Natural killer cell treated with Interleukin-12 subunit alpha and Interleukin-12 subunit beta and Interleukin-15 and Interleukin-18, amount 100 ng/mL, for 72 hours (primary cell): ENCODE data around the gene HOXA2. TPM values are rescaled to one million over a fixed set of nuclear protein-coding genes. Genes with fewer than 3 reads are reported as not detected.

ENCODE experiments used
- ATAC-seq, 2 donors: fragments of 150-1000 bp; cut with Tn5 transposase in 1 of 2; sonication (Bioruptor Pico), chemical (Tn5 transposase) in 1 of 2; 2 replicates each; pipeline ENCODE4 v1.10.0; 2021
- DNase-seq: peaks from one replicate; pipeline ENCODE4 v3.0.0; 2022; ENCODE audit warnings: low spot score
- H3K27ac Mint-ChIP-seq, 2 donors: 1 replicate in 1 of 2; 2 replicates in 1 of 2; pipeline ENCODE4 v1.8.0; 2022; ENCODE audit warnings: mixed read lengths in 2 of 2, mild to moderate bottlenecking in 1 of 2, moderate library complexity in 1 of 2
- H3K27me3 Mint-ChIP-seq, 2 donors: 1 replicate in 1 of 2; 2 replicates in 1 of 2; pipeline ENCODE4 v1.8.0; 2022; ENCODE audit warnings: mixed read lengths in 2 of 2
- H3K36me3 Mint-ChIP-seq: one replicate; pipeline ENCODE4 v1.8.0; 2022; ENCODE audit warnings: mixed read lengths
- H3K4me1 Mint-ChIP-seq, 2 donors: 1 replicate in 1 of 2; 2 replicates in 1 of 2; pipeline ENCODE4 v1.8.0; 2022; ENCODE audit warnings: low read depth in 2 of 2, mixed read lengths in 2 of 2, mild to moderate bottlenecking in 1 of 2
- H3K4me3 Mint-ChIP-seq: one replicate; pipeline ENCODE4 v1.8.0; 2022; ENCODE audit warnings: mixed read lengths
- H3K9me3 Mint-ChIP-seq: 2 replicates; pipeline ENCODE4 v1.8.0; 2022; ENCODE audit warnings: mixed read lengths
- total RNA-seq, 2 donors: library from RNA; stranded (reverse); gene quantifications; one replicate each; pipeline ENCODE4 v1.2.3, GENCODE V29; 2022

Gene HOXA2
- total RNA-seq, 2 donors from 2014 or later = not detected

DNA sequence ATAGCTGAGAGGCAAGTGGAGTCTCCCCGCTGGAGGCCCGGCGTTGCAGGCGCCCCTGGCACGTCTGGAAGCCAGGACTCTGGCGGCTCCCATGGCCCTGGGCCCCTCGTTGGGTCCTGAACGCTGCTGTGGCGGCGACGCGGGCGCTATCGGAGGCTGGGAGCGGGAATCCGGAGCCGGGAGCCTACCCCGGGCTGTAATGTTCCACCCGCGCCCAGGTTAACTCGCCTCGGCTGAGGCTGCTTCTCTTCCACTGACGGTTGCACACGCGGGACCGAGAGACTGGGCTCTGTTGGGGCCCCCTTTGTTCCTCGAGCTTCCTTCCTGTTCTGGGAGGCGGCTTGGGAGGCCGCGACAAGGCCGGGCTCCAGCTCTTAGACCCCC, 42.3 kb upstream of the HOXA2 start:
- no peaks in the 10 kb centered on the region for H3K9me3 Mint-ChIP-seq
- peaks cover 32 to 45% of the 10 kb centered on the region in 2 donors for H3K27me3 Mint-ChIP-seq
- H3K36me3 Mint-ChIP-seq = no peaks in the 10 kb centered on the region
- DNase-seq (no peak), ATAC-seq (no peak)
- H3K27ac Mint-ChIP-seq = no peak overlapping the region
- H3K4me3 Mint-ChIP-seq = no peak overlapping the region
- peaks cover 11 to 13% of the 10 kb centered on the region in 2 donors for H3K4me1 Mint-ChIP-seq

DNA sequence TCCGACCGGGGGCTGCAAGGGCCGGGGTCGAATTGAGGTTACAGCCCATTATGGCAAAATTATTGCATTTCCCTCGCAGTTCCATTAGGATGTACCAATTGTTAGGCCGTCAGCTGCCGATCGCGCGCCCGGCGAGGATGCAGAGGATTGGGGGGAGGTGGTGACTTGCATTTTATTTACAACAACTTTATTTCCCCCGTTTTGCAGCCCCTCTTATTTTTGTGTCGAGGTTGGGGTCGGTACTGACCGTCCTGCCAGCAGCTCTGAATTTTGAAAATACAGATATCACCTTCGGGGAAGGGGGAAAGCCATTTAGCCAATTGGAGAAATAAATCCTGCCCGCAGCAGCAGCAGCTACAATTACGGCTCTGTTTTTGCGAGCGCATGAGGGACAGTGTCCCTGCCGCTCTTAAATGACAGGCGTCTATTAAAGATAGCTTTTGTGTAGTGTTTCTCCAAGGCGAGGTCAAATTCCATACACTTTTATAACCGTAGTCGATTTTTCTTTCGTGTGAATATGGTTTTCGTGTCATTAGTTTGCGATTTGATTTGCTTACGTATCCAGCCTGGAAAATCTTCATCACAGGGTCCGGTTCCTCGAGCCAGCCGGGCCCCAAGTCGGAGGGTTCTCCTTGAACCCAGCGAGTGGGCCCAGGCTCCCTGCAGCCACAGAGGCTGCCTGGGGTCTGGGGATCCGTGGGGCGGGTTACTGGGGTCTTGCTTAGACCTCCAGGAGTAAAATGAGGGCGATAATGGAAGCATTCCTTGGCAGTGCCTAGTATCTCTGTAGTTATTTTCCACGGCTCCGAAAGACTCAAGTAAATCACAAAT, 41.7 kb upstream of the HOXA2 start:
- DNase-seq = no peak
- H3K27me3 Mint-ChIP-seq = peaks cover 32 to 45% of the 10 kb centered on the region in 2 donors
- peaks cover 11 to 13% of the 10 kb centered on the region in 2 donors for H3K4me1 Mint-ChIP-seq
- ATAC-seq = no peak
- no peaks in the 10 kb centered on the region for H3K9me3 Mint-ChIP-seq
- H3K36me3 Mint-ChIP-seq = no peaks in the 10 kb centered on the region
- no peak overlapping the region for H3K27ac Mint-ChIP-seq
- no peak overlapping the region for H3K4me3 Mint-ChIP-seq

DNA sequence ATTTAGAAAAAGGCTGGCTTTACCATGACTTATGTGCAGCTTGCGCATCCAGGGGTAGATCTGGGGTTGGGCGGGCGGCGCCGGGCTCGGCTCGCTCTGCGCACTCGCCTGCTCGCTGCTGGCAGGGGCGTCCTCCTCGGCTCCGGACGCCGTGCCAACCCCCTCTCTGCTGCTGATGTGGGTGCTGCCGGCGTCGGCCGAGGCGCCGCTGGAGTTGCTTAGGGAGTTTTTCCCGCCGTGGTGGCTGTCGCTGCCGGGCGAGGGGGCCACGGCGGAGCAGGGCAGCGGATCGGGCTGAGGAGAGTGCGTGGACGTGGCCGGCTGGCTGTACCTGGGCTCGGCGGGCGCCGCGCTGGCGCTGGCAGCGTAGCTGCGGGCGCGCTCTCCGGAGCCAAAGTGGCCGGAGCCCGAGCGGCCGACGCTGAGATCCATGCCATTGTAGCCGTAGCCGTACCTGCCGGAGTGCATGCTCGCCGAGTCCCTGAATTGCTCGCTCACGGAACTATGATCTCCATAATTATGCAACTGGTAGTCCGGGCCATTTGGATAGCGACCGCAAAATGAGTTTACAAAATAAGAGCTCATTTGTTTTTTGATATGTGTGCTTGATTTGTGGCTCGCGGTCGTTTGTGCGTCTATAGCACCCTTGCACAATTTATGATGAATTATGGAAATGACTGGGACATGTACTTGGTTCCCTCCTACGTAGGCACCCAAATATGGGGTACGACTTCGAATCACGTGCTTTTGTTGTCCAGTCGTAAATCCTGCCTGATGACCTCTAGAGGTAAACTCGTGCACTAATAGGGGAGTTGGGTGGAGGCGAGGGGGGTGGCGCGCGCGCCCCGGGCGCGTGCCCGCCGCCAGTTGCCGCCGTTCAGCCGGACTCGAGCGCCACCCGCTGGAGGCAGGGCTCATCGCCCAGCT, 40.8 kb upstream of the HOXA2 start, which contains the start of gene HOXA5:
HOXA5 (minus strand) TSS at position 659 of the 927 bp plus-strand sequence; CDS start at position 585, 74 bp downstream.
- H3K27me3 Mint-ChIP-seq = peaks cover 32 to 42% of the 10 kb centered on the region in 2 donors
- no peak for DNase-seq

DNA sequence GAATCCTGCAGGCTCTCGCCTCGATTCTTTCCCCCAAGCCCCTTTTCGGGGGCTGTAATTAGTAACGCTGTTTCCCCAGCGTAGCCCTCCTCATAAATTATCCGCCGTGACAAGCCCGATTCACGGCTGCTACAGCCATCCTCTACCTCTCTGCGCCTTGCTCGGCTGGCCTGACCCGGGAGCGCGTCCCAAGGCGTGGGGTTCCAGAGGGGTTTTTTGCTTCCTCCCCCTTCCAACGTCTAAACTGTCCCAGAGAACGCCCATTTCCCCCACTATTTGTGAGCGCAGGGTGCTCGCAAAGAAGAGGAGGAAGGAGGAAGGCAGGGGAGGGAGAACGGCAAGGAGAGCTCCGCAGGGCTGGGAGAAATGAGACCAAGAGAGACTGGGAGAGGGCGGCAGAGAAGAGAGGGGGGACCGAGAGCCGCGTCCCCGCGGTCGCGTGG, 40.1 kb upstream of the HOXA2 start:
- Mint-ChIP-seq H3K9me3 (no peaks in the 10 kb centered on the region), H3K27me3 (peaks cover 33 to 42% of the 10 kb centered on the region in 2 donors), H3K36me3 (no peaks in the 10 kb centered on the region), H3K4me1 (peaks cover 8 to 11% of the 10 kb centered on the region in 2 donors), H3K27ac (no peak overlapping the region), H3K4me3 (peak overlapping the region; percentile 82)
- no peak for ATAC-seq
- DNase-seq = no peak

More for the DNA sequence above, 40.8 kb upstream of the HOXA2 start, which contains the start of gene HOXA5:
- Mint-ChIP-seq H3K27ac (no peak within 1 kb of the TSS), H3K4me3 (peak within 1 kb of the TSS; percentile 82), H3K36me3 (no peaks in the 10 kb centered on the region), H3K4me1 (peaks cover 11% of the 10 kb centered on the region in 2 donors), H3K9me3 (no peaks in the 10 kb centered on the region)
- peak; percentile 67 to 80 for ATAC-seq

DNA sequence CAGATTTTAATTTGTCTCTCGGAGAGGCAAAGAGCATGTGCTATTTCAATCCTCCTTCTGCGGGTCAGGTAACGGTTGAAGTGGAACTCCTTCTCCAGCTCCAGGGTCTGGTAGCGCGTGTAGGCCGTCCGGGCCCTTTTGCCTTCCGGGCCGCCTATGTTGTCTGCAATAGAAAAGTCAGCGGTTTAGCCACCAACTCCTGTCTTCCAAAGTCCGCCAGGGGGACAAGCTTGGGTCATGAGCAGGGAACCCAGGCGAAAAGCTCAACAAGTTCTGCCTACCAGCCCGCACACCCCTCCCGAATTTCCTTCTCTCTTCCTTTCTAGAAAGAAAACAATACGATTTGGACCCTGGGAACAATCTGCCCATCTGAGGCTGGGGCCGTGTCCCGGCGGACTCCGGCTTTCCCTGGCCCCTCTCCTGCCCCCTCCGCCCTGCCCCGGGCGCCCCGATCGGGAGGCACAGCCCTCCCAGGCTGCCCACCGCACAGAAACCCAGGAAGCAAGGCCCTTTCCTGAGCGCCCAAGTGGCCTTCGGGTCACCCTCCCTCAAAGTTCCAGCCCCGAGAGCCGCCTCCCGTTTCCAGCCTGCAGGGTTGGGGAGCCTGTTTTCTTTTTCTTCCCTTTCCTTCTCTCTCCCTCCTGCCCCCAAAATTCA, 39.6 kb upstream of the HOXA2 start:
- no peak for DNase-seq
- Mint-ChIP-seq H3K4me1 (peaks cover 7% of the 10 kb centered on the region in 2 donors), H3K27ac (no peak overlapping the region), H3K9me3 (no peaks in the 10 kb centered on the region), H3K4me3 (peak overlapping the region; percentile 82), H3K27me3 (peaks cover 32 to 41% of the 10 kb centered on the region in 2 donors), H3K36me3 (no peaks in the 10 kb centered on the region)
- no peak for ATAC-seq

DNA sequence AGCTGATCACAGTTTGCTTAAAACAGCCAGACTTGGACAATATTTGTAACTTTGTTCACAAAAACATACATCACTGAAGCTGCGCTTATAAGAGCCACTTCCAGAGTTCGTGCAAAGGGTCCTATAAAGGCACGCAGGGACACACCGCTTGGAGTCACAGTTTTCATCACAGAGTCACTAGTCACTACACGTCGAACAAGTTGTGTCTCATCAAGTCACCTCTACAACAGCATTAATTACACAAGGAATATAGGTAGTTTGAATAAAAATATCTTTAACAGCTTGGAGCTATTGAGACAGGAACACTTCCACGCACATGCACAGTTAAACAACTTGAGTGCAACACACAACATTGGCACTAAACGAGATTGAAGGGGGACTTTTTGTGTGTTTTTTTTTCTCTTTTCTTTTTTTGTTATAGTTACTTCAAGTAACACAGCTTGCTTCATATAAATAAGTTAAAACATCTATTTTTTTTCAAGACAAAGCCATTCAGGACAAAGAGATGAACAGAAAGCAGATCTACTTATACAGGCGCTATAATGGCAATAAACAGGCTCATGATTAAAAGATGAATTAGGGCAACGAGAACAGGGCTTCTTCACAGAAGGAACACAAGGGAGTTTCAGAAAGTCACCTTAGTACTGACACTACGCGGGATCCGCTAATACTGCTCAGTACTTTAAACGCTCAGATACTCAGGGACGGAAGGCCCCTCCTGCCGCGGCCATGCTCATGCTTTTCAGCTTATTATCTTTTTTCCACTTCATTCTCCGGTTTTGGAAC, 38.8 kb upstream of the HOXA2 start:
- H3K4me1 Mint-ChIP-seq = peaks cover 6 to 8% of the 10 kb centered on the region in 2 donors
- no peaks in the 10 kb centered on the region for H3K36me3 Mint-ChIP-seq
- ATAC-seq (no peak), DNase-seq (no peak)
- H3K27ac Mint-ChIP-seq = no peak overlapping the region
- H3K27me3 Mint-ChIP-seq = peaks cover 27 to 36% of the 10 kb centered on the region in 2 donors
- no peak overlapping the region for H3K4me3 Mint-ChIP-seq
- no peaks in the 10 kb centered on the region for H3K9me3 Mint-ChIP-seq

DNA sequence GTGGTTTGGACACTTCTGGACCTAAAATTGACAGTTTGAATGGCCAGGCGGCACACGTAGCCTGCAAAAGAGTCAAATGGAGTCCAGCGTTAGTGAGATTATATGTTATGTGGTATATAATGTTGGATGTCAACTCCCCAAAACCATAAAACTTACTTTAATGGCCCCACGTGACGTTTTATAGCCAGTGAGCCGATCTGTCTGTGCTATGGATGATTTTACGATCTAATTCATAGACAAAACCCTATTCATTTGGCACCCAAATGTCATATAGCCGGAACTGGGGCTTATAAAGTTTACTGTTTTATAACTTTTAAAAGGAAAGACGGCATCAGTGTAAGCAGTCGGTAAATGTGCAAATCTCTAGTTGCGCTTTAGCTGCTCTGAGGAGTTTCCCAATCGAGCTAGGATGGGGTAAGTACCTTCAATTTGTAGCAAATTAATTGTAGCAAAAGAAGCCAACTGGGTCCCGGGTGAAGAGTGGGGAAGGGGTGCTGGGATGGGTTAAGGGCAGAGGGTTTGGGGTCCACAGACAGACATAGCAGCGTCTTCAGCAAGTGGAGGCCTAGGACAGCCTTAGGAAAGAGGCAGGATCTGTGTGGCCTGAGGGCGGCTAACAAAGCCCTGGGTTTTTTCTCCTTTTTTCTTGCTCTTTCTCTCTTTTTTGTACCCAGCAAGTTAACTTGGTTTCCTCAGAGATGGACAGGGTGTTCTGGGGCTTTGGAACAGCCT, 37.8 kb upstream of the HOXA2 start:
- no peaks in the 10 kb centered on the region for H3K36me3 Mint-ChIP-seq
- no peaks in the 10 kb centered on the region for H3K9me3 Mint-ChIP-seq
- peaks cover 14% of the 10 kb centered on the region in 2 donors for H3K4me1 Mint-ChIP-seq
- H3K4me3 Mint-ChIP-seq = no peak overlapping the region
- no peak for DNase-seq
- H3K27me3 Mint-ChIP-seq = peaks cover 27 to 40% of the 10 kb centered on the region in 2 donors
- ATAC-seq = no peak
- no peak overlapping the region for H3K27ac Mint-ChIP-seq

DNA sequence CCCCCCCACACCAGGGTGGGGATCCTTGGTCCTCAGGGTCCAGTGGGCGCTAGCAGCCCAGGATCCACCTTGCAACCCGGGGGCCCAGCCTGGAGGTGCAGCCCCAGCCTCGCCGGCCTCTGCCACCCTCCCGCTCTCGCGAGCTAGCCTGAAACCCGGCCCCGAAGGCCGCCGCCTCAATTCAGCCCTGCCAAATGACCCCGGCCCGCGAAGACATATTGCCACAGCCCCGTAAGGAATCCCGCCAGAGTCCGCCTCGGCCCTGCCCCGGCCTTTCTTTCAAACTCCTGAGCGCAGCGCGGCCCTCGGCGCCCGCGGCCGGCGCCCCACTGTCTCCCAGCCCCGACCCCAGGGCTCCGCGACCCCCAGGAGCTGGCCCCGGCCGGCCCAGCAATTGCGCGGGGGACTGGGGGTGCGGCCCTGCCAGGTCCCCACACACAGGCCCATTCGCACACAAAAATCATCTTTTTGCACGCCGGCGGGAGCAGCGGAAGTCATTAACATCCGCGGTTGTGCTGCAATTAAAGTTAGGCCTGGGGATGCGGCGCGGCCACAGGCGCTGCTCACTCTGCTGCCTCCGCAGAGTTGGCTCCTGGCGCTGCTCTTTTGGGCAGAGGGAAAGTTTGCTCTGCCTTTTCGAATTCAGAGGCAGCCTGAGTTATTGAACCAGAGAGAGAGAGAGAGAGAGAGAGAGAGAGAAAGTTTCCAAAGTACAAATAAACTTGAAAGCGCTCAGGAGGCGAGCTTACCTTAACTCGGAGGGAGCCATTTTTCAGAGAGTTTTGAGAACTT, 37.0 kb upstream of the HOXA2 start:
- Mint-ChIP-seq H3K4me1 (peaks cover 21% of the 10 kb centered on the region in 2 donors), H3K36me3 (no peaks in the 10 kb centered on the region), H3K27ac (no peak overlapping the region), H3K4me3 (no peak overlapping the region), H3K27me3 (peaks cover 27 to 48% of the 10 kb centered on the region in 2 donors), H3K9me3 (no peaks in the 10 kb centered on the region)
- DNase-seq (no peak), ATAC-seq (no peak)

DNA sequence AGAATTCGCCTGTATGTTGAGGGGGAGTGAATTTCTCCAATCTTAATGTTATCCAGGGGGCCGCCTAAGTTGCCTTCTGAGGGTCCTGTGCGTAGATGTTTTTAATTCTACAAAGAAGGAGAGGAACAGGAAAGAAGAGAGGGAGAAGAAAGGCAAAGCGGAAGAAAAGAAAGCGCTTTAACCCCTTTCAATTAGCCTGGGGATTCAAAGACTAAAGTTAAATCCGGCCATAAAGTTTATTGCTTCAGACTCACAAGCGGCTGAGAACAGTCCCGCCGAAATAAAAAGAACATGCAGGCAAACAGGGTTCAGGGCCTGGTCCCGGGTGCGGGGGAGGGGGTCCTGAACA, 36.5 kb upstream of the HOXA2 start:
- no peak overlapping the region for H3K27ac Mint-ChIP-seq
- no peak for DNase-seq
- no peaks in the 10 kb centered on the region for H3K36me3 Mint-ChIP-seq
- peaks cover 31 to 54% of the 10 kb centered on the region in 2 donors for H3K27me3 Mint-ChIP-seq
- H3K4me3 Mint-ChIP-seq = no peak overlapping the region
- H3K4me1 Mint-ChIP-seq = peaks cover 26 to 27% of the 10 kb centered on the region in 2 donors
- H3K9me3 Mint-ChIP-seq = no peaks in the 10 kb centered on the region
- ATAC-seq = no peak

DNA sequence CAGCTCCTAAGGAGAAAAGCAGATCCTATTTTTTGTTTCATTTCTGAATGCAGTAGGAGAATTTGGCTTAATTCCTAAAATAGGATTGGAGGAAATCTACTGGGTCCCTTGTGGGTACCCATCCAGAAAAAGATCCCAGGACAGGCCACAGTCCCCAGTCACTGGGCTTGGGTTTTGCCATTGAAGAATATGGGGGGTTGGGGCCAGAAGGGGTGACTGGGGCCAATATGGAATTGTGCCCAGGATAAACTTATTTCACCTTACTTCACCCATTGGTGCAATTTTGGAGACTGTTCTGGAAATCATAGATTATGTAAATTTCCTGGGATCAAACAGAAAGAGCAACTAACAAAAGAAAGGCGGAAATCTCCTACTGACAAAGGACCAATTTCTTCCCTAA, 36.0 kb upstream of the HOXA2 start:
- H3K9me3 Mint-ChIP-seq = no peaks in the 10 kb centered on the region
- ATAC-seq (no peak), DNase-seq (no peak)
- peaks cover 30% of the 10 kb centered on the region in 2 donors for H3K4me1 Mint-ChIP-seq
- peaks cover 35 to 59% of the 10 kb centered on the region in 2 donors for H3K27me3 Mint-ChIP-seq
- no peaks in the 10 kb centered on the region for H3K36me3 Mint-ChIP-seq
- H3K4me3 Mint-ChIP-seq = no peak overlapping the region
- no peak overlapping the region for H3K27ac Mint-ChIP-seq

GRCh38 chr7:27137640-27138315, 35.3 kb upstream of the HOXA2 start:
- no peak for ATAC-seq
- no peak for DNase-seq
- Mint-ChIP-seq H3K36me3 (no peaks in the 10 kb centered on the region), H3K9me3 (no peaks in the 10 kb centered on the region), H3K27ac (peak overlapping the region in 1 of 2 donors; percentile 2), H3K4me3 (no peak overlapping the region), H3K4me1 (peaks cover 29 to 30% of the 10 kb centered on the region in 2 donors), H3K27me3 (peaks cover 34 to 63% of the 10 kb centered on the region in 2 donors)
